ENCODE measurements around the gene WBP2. TPM values are rescaled to one million over a fixed set of nuclear protein-coding genes. Genes with fewer than 3 reads are reported as not detected.
A peak's percentile ranks its signal among the peaks of the same experiment; 100 is the strongest.

Gene WBP2
- total RNA-seq, 3 donors from 2014 or later: 99.1 to 114 (median 99.8) TPM

DNA sequence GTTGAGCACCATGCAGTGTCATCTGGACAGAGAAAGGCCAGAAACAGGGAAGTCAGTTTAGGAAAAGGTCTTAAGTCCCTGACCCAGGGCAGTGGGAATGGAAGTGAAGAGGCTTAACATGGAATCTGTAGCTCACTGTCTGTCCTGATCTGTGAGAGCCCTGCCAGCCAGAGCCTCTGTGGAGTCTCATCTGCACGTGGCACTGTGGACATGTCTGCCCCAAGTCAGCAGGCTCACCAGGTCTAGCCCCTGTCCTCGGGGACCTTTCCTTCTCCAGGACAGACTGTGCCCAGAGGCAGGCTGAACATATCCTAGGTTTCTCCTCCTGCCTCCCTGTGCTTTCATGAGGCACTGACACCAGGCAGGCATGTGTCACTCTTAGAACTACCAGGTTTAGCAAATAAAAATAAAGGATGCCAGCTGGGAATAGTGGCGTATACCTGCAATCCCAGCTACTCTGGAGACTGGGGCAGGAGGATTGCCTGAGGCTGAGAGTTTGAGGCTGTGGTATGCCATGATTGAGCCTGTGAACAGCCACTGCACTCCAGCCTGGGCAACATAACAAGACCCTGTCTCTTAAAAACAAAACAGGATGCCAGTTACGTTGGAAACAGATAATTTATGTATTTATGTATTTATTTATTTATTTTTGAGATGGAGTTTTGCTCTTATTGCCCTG, 48.2 kb downstream of the WBP2 start:
- ATAC-seq (no peak), DNase-seq (no peak)

DNA sequence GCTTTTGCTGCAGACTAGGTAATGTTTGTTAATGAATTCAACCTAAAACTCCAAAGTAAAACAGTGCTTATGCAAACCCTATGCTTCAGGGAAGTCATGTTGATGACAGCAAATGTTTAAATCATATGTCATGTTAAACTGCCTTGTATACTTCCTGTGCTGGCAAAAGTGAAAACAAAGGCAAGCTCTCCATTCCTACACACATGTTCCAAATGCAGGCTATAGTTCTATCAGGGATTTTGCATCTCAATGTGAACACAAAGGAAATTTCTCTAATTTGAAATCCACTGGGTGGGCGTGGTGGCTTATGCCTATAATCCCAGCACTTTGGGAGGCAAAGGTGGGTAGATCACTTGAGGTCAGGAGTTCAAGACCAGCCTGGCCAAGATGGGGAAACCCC, 51.3 kb downstream of the WBP2 start:
- H3K9me3 ChIP-seq: no peaks in the 10 kb centered on the region
- intact Hi-C loops (cut with DNase I, micrococcal nuclease): no loop called here
- H3K4me3 ChIP-seq: no peak overlapping the region
- no peak for ATAC-seq
- H3K4me1 ChIP-seq (ENCODE audit: low read depth): no peaks in the 10 kb centered on the region
- no peaks in the 10 kb centered on the region for H3K36me3 ChIP-seq (ENCODE audit: low read depth)
- DNase-seq: no peak
- TF ChIP-seq, protein P1, sequence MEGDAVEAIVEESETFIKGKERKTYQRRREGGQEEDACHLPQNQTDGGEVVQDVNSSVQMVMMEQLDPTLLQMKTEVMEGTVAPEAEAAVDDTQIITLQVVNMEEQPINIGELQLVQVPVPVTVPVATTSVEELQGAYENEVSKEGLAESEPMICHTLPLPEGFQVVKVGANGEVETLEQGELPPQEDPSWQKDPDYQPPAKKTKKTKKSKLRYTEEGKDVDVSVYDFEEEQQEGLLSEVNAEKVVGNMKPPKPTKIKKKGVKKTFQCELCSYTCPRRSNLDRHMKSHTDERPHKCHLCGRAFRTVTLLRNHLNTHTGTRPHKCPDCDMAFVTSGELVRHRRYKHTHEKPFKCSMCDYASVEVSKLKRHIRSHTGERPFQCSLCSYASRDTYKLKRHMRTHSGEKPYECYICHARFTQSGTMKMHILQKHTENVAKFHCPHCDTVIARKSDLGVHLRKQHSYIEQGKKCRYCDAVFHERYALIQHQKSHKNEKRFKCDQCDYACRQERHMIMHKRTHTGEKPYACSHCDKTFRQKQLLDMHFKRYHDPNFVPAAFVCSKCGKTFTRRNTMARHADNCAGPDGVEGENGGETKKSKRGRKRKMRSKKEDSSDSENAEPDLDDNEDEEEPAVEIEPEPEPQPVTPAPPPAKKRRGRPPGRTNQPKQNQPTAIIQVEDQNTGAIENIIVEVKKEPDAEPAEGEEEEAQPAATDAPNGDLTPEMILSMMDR (IDR thresholded peaks at IDR 0.05): no peak

More for the DNA sequence above, 48.2 kb downstream of the WBP2 start:
- intact Hi-C loops (cut with DNase I, micrococcal nuclease): no loop called here
- TF ChIP-seq, protein P1 (IDR thresholded peaks at IDR 0.05): no peak
- H3K4me1 ChIP-seq (ENCODE audit: low read depth): no peaks in the 10 kb centered on the region
- H3K36me3 ChIP-seq (ENCODE audit: low read depth): no peaks in the 10 kb centered on the region
- H3K9me3 ChIP-seq: no peaks in the 10 kb centered on the region
- no peak overlapping the region for H3K4me3 ChIP-seq

DNA sequence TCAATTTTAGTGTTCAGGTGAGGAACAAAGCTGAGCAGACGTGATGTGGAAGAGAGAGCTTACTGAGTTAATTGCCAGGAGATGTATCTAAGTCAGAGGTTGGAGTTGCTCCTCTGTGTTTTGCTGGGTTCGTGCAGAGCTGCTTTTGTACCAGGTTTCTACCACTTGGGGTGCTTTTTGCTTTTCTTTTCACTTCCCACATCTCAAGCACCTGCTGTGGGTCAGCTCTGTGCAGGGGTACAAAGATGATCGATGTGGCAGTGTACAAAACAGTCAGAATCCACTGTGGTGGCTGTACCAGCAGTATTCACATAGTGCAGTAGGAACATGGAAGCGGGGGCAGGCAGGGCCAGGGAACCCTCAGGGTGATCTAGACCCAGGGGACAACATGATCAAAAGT, 55.7 kb downstream of the WBP2 start:
- H3K9me3 ChIP-seq: no peaks in the 10 kb centered on the region
- intact Hi-C loops (cut with DNase I, micrococcal nuclease): no loop called here
- TF ChIP-seq, protein P1 (IDR thresholded peaks at IDR 0.05): no peak
- no peak overlapping the region for H3K4me3 ChIP-seq
- H3K36me3 ChIP-seq (ENCODE audit: low read depth): no peaks in the 10 kb centered on the region
- DNase-seq (no peak), ATAC-seq (no peak)
- H3K4me1 ChIP-seq (ENCODE audit: low read depth): no peaks in the 10 kb centered on the region

DNA sequence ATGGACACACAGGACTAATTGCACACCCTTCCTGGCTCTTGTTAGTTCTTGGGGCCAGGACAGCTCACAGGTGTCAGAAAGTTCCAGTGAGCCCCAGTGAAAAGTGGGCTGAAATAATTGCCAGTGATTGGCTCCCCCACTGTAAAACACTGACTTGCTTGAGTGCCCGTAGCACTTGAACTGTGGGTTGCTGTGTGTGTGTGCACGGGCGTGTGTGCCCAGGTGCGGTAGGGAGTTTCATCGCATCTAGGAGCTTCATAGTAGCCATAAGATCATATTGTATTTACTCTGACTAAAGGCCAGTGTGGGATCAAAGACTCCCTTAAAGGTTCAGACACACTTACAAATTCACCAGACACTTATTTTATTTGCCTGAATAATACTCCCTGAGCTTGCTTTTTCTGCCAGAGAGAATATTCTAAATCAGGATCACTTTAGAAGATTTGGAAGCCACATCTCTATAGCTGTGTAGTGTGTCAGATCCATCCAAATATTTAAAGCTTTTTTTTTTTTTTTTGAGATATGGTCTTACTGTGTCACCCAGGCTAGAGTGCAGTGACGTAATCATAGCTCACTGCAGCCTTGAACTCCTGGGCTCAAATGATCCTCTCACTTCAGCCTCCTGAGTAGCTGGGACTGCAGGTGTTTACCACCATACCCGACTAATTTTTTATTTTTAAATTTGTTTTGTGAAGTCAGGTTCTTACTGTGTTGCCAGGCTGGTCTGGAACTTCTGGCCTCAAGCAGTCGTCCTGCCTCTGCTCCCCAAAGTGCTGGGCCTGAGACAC, 59.1 kb downstream of the WBP2 start:
- intact Hi-C loops (cut with DNase I, micrococcal nuclease): no loop called here
- TF ChIP-seq, protein P1 (IDR thresholded peaks at IDR 0.05): no peak
- DNase-seq: no peak
- ATAC-seq: peak; percentile 32
- Histone ChIP-seq H3K9me3 (no peaks in the 10 kb centered on the region), H3K36me3 (ENCODE audit: low read depth) (no peaks in the 10 kb centered on the region), H3K4me1 (ENCODE audit: low read depth) (no peaks in the 10 kb centered on the region), H3K4me3 (no peak overlapping the region)

Other genes starting within 250 kb of the WBP2 start
- 10 to 100 TPM; 20.7 to 41.6 (median 27.5) TPM for gene SMIM5, start 221.9 kb downstream of the WBP2 start, total RNA-seq
- 10 to 100 TPM; 29.3 to 41.9 (median 30.1) TPM for gene RECQL5, start 188.2 kb downstream of the WBP2 start, total RNA-seq
- gene SAP30BP, start 188.0 kb downstream of the WBP2 start, total RNA-seq: 10 to 100 TPM; 76.5 to 83.8 (median 76.9) TPM
- 100 to 1,000 TPM; 153 to 307 (median 246) TPM for gene ITGB4, start 133.9 kb downstream of the WBP2 start, total RNA-seq
- gene GALK1, start 90.1 kb downstream of the WBP2 start, total RNA-seq: 10 to 100 TPM in 2 of 3 donors, 1 to 10 TPM in 1; 7.1 to 18.2 (median 18.2) TPM
- 10 to 100 TPM; 24.5 to 27.5 (median 25.7) TPM for gene UNK, start 70.5 kb downstream of the WBP2 start, total RNA-seq
- gene UNC13D, start 10.9 kb downstream of the WBP2 start, total RNA-seq: 10 to 100 TPM; 18.4 to 40.2 (median 23.0) TPM
- 10 to 100 TPM; 44.5 to 77.4 (median 53.4) TPM for gene TRIM47, start 23.2 kb upstream of the WBP2 start, total RNA-seq
- gene TRIM65, start 41.6 kb upstream of the WBP2 start, total RNA-seq: 10 to 100 TPM; 13.7 to 23.8 (median 15.4) TPM
- 10 to 100 TPM; 87.0 to 98.0 (median 89.4) TPM for gene MRPL38, start 49.5 kb upstream of the WBP2 start, total RNA-seq
- gene FBF1, start 85.7 kb upstream of the WBP2 start, total RNA-seq: 10 to 100 TPM in 1 of 3 donors, 1 to 10 TPM in 2; 5.2 to 13.6 (median 5.5) TPM
- 100 to 1,000 TPM; 128 to 272 (median 154) TPM for gene ACOX1, start 123.8 kb upstream of the WBP2 start, total RNA-seq
- gene TEN1, start 123.9 kb upstream of the WBP2 start, total RNA-seq: 10 to 100 TPM; 16.1 to 36.4 (median 23.1) TPM
- gene CDK3, start 145.5 kb upstream of the WBP2 start, total RNA-seq: 10 to 100 TPM in 2 of 3 donors, 1 to 10 TPM in 1; 7.9 to 16.8 (median 12.5) TPM
- gene EVPL, start 172.0 kb upstream of the WBP2 start, total RNA-seq: 10 to 100 TPM; 13.3 to 22.6 (median 16.3) TPM
- 10 to 100 TPM; 47.3 to 86.6 (median 53.0) TPM for gene SRP68, start 217.2 kb upstream of the WBP2 start, total RNA-seq
- gene GALR2, start 219.4 kb upstream of the WBP2 start, total RNA-seq: 1 to 10 TPM in 1 of 3 donors, not detected in 2; 4.2 TPM
- gene ZACN, start 223.8 kb upstream of the WBP2 start, total RNA-seq: 1 to 10 TPM in 1 of 3 donors, not detected in 2; 1.4 TPM
- 100 to 1,000 TPM in 2 of 3 donors, 10 to 100 TPM in 1; 91.0 to 145 (median 142) TPM for gene EXOC7, start 248.5 kb upstream of the WBP2 start, total RNA-seq

Measured in mucosa of descending colon (tissue), 3 donors.